HEK293 (cell line): ENCODE measurements around the gene RAI14.

Experiments
- AEBP2 ChIP-seq: fragments of 450-650 bp; formaldehyde crosslinking; IDR thresholded peaks from 2 replicates; pipeline ENCODE4 v1.5.1; 2016; ENCODE audit warnings: missing biosample characterization, missing genetic modification characterization, borderline replicate concordance
- BCL11A ChIP-seq: fragments of 450-650 bp; formaldehyde crosslinking; IDR thresholded peaks from 2 replicates; pipeline ENCODE4 v1.5.1; 2016; ENCODE audit warnings: low read depth, missing biosample characterization, missing genetic modification characterization
- BCL6B ChIP-seq: fragments of 450-650 bp; formaldehyde crosslinking; IDR thresholded peaks from 2 replicates; pipeline ENCODE4 v1.5.1; 2017; ENCODE audit warnings: missing biosample characterization, missing genetic modification characterization
- GFI1B ChIP-seq: fragments of 450-650 bp; formaldehyde crosslinking; IDR thresholded peaks from 2 replicates; pipeline ENCODE4 v1.5.1; 2016; ENCODE audit warnings: missing biosample characterization, missing genetic modification characterization
- GLIS2 ChIP-seq: fragments of 450-650 bp; formaldehyde crosslinking; IDR thresholded peaks from 2 replicates; pipeline ENCODE4 v1.5.1; 2016; ENCODE audit warnings: missing biosample characterization, missing genetic modification characterization
- IKZF3 ChIP-seq: fragments of 450-650 bp; IDR thresholded peaks from 2 replicates; pipeline ENCODE4 v1.5.0; 2018; ENCODE audit warnings: missing biosample characterization, mild to moderate bottlenecking, missing genetic modification characterization, moderate library complexity
- KLF16 ChIP-seq: fragments of 450-650 bp; formaldehyde crosslinking; IDR thresholded peaks from 2 replicates; pipeline ENCODE4 v1.5.1; 2017; ENCODE audit warnings: missing biosample characterization, missing genetic modification characterization
- MZF1 ChIP-seq: fragments of 450-650 bp; formaldehyde crosslinking; IDR thresholded peaks from 2 replicates; pipeline ENCODE4 v1.5.1; 2017; ENCODE audit warnings: missing biosample characterization, missing genetic modification characterization, borderline replicate concordance
- PRDM1 ChIP-seq: fragments of 450-650 bp; formaldehyde crosslinking; IDR thresholded peaks from 2 replicates; pipeline ENCODE4; 2016; ENCODE audit warnings: missing biosample characterization, missing genetic modification characterization
- TCF7L2 ChIP-seq: IDR thresholded peaks from 2 replicates; pipeline ENCODE4 v1.6.1; 2011; ENCODE audit warnings: low read depth, mild to moderate bottlenecking, inconsistent platforms, low read length, moderate library complexity, borderline replicate concordance
- YY1 ChIP-seq: fragments of 450-650 bp; formaldehyde crosslinking; IDR thresholded peaks from 2 replicates; pipeline ENCODE4 v1.5.1; 2018; ENCODE audit warnings: missing biosample characterization, missing genetic modification characterization
- ZBTB20 ChIP-seq: fragments of 450-650 bp; formaldehyde crosslinking; IDR thresholded peaks from 2 replicates; pipeline ENCODE4 v1.5.1; 2016; ENCODE audit warnings: missing biosample characterization, missing genetic modification characterization
- ZBTB8A ChIP-seq: fragments of 450-650 bp; formaldehyde crosslinking; IDR thresholded peaks from 2 replicates; pipeline ENCODE4 v1.5.1; 2016; ENCODE audit warnings: missing biosample characterization, missing genetic modification characterization
- ZNF112 ChIP-seq: fragments of 450-650 bp; formaldehyde crosslinking; IDR thresholded peaks from 2 replicates; pipeline ENCODE4 v1.5.0; 2017; ENCODE audit warnings: missing biosample characterization, missing genetic modification characterization
- ZNF132 ChIP-seq: fragments of 450-650 bp; formaldehyde crosslinking; IDR thresholded peaks from 2 replicates; pipeline ENCODE4 v1.5.1; 2017; ENCODE audit warnings: missing biosample characterization, missing genetic modification characterization, borderline replicate concordance
- ZNF146 ChIP-seq: fragments of 450-650 bp; formaldehyde crosslinking; IDR thresholded peaks from 2 replicates; pipeline ENCODE4 v1.5.1; 2016; ENCODE audit warnings: missing biosample characterization, missing genetic modification characterization
- ZNF174 ChIP-seq: fragments of 450-650 bp; formaldehyde crosslinking; IDR thresholded peaks from 2 replicates; pipeline ENCODE4 v1.5.0; 2017; ENCODE audit warnings: missing biosample characterization, mild to moderate bottlenecking, missing genetic modification characterization
- ZNF184 ChIP-seq: fragments of 450-650 bp; IDR thresholded peaks from 2 replicates; pipeline ENCODE4 v1.5.1; 2018; ENCODE audit warnings: missing biosample characterization, mild to moderate bottlenecking, missing genetic modification characterization
- ZNF239 ChIP-seq: fragments of 450-650 bp; formaldehyde crosslinking; IDR thresholded peaks from 2 replicates; pipeline ENCODE4 v1.5.1; 2016; ENCODE audit warnings: missing biosample characterization, missing genetic modification characterization
- ZNF248 ChIP-seq: fragments of 450-650 bp; formaldehyde crosslinking; IDR thresholded peaks from 2 replicates; pipeline ENCODE4 v1.5.1; 2017; ENCODE audit warnings: missing biosample characterization, missing genetic modification characterization
- ZNF274 ChIP-seq, 2 experiments: fragments of 200-500 bp in 1 of 2; fragments of 450-650 bp in 1 of 2; sonication (Bioruptor generic) in 1 of 2; formaldehyde crosslinking in 1 of 2; IDR thresholded peaks; 2 replicates each; pipeline versions ENCODE4 v1.5.1 to v1.6.1; 2014 to 2016; ENCODE audit warnings: borderline replicate concordance in 1 of 2, inconsistent platforms in 1 of 2, low read length in 1 of 2, missing biosample characterization in 1 of 2, missing genetic modification characterization in 1 of 2
- ZNF335 ChIP-seq: fragments of 450-650 bp; formaldehyde crosslinking; conservative IDR thresholded peaks from 2 replicates; pipeline ENCODE4 v1.5.1; 2016; ENCODE audit warnings: missing biosample characterization, missing genetic modification characterization
- ZNF394 ChIP-seq: fragments of 450-650 bp; formaldehyde crosslinking; IDR thresholded peaks from 2 replicates; pipeline ENCODE4 v1.5.1; 2016; ENCODE audit warnings: missing biosample characterization, missing genetic modification characterization, mild to moderate bottlenecking, moderate library complexity, borderline replicate concordance
- ZNF433 ChIP-seq: fragments of 450-650 bp; formaldehyde crosslinking; IDR thresholded peaks from 2 replicates; pipeline ENCODE4 v1.5.1; 2016; ENCODE audit warnings: missing biosample characterization, missing genetic modification characterization, low read depth
- ZNF48 ChIP-seq: fragments of 450-650 bp; formaldehyde crosslinking; IDR thresholded peaks from 2 replicates; pipeline ENCODE4 v1.5.1; 2016; ENCODE audit warnings: missing biosample characterization, missing genetic modification characterization
- ZNF621 ChIP-seq: fragments of 450-650 bp; formaldehyde crosslinking; IDR thresholded peaks from 2 replicates; pipeline ENCODE4 v1.5.1; 2017; ENCODE audit warnings: missing biosample characterization, missing genetic modification characterization
- ZNF658 ChIP-seq: fragments of 450-650 bp; formaldehyde crosslinking; IDR thresholded peaks from 2 replicates; pipeline ENCODE4; 2016; ENCODE audit warnings: missing biosample characterization, missing genetic modification characterization
- ZNF747 ChIP-seq: fragments of 450-650 bp; formaldehyde crosslinking; IDR thresholded peaks from 2 replicates; pipeline ENCODE4 v1.5.1; 2016; ENCODE audit warnings: missing biosample characterization, missing genetic modification characterization
- ZNF776 ChIP-seq: fragments of 450-650 bp; formaldehyde crosslinking; IDR thresholded peaks from 2 replicates; pipeline ENCODE4 v1.5.0; 2017; ENCODE audit warnings: missing biosample characterization, missing genetic modification characterization, borderline replicate concordance
- ZNF791 ChIP-seq: fragments of 450-650 bp; formaldehyde crosslinking; IDR thresholded peaks from 2 replicates; pipeline ENCODE4 v1.5.1; 2016; ENCODE audit warnings: missing biosample characterization, missing genetic modification characterization
- ZNF830 ChIP-seq: fragments of 450-650 bp; IDR thresholded peaks from 2 replicates; pipeline ENCODE4 v1.5.0; 2018; ENCODE audit warnings: missing biosample characterization, missing genetic modification characterization, low read depth, mild to moderate bottlenecking, moderate library complexity
- ZNF843 ChIP-seq: fragments of 450-650 bp; formaldehyde crosslinking; IDR thresholded peaks from 2 replicates; pipeline ENCODE4 v1.5.1; 2016; ENCODE audit warnings: missing biosample characterization, missing genetic modification characterization
- TF ChIP-seq, protein P1 (sequence below): fragments of 450-650 bp; formaldehyde crosslinking; IDR thresholded peaks from 2 replicates; pipeline ENCODE4 v1.5.1; 2016; ENCODE audit warnings: missing biosample characterization, missing genetic modification characterization
- TF ChIP-seq, protein P2 (sequence below): fragments of 450-650 bp; formaldehyde crosslinking; IDR thresholded peaks from 2 replicates; pipeline ENCODE4 v1.5.1; 2016; ENCODE audit warnings: missing biosample characterization, missing genetic modification characterization

The RAI14 gene

GRCh38 chr5:34656001-34656699 is at the start of gene RAI14 (continued):
- TF ChIP-seq ZNF830: no peak
- TF ChIP-seq ZNF433 (tag by site-specific recombination): no peak
- TF ChIP-seq ZNF658 (tag by site-specific recombination): no peak
- no peak; the same call in 1 of the 2 replicates for TF ChIP-seq KLF16 (tag by site-specific recombination)
- no peak for TF ChIP-seq ZNF248 (tag by site-specific recombination)
- TF ChIP-seq ZNF335: no peak
- TF ChIP-seq ZNF843 (tag by site-specific recombination): no peak; the same call in 1 of the 2 replicates
- TF ChIP-seq, protein P1, sequence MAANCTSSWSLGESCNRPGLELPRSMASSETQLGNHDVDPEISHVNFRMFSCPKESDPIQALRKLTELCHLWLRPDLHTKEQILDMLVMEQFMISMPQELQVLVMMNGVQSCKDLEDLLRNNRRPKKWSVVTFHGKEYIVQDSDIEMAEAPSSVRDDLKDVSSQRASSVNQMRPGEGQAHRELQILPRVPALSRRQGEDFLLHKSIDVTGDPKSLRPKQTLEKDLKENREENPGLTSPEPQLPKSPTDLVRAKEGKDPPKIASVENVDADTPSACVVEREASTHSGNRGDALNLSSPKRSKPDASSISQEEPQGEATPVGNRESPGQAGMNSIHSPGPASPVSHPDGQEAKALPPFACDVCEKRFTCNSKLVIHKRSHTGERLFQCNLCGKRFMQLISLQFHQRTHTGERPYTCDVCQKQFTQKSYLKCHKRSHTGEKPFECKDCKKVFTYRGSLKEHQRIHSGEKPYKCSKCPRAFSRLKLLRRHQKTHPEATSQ (tag by site-specific recombination): peak; percentile 22; the same call in 1 of the 2 replicates
- TF ChIP-seq PRDM1 (tag by site-specific recombination): no peak
- no peak for TF ChIP-seq ZNF394 (tag by site-specific recombination)
- no peak for TF ChIP-seq ZNF146 (tag by site-specific recombination)
- no peak for TF ChIP-seq ZNF132 (tag by site-specific recombination)
- TF ChIP-seq ZBTB20 (tag by site-specific recombination): peak; percentile 84
- TF ChIP-seq YY1 (tag by site-specific recombination): no peak; the same call in 1 of the 2 replicates
- no peak for TF ChIP-seq ZNF184 (tag by site-specific recombination)
- TF ChIP-seq, protein P2, sequence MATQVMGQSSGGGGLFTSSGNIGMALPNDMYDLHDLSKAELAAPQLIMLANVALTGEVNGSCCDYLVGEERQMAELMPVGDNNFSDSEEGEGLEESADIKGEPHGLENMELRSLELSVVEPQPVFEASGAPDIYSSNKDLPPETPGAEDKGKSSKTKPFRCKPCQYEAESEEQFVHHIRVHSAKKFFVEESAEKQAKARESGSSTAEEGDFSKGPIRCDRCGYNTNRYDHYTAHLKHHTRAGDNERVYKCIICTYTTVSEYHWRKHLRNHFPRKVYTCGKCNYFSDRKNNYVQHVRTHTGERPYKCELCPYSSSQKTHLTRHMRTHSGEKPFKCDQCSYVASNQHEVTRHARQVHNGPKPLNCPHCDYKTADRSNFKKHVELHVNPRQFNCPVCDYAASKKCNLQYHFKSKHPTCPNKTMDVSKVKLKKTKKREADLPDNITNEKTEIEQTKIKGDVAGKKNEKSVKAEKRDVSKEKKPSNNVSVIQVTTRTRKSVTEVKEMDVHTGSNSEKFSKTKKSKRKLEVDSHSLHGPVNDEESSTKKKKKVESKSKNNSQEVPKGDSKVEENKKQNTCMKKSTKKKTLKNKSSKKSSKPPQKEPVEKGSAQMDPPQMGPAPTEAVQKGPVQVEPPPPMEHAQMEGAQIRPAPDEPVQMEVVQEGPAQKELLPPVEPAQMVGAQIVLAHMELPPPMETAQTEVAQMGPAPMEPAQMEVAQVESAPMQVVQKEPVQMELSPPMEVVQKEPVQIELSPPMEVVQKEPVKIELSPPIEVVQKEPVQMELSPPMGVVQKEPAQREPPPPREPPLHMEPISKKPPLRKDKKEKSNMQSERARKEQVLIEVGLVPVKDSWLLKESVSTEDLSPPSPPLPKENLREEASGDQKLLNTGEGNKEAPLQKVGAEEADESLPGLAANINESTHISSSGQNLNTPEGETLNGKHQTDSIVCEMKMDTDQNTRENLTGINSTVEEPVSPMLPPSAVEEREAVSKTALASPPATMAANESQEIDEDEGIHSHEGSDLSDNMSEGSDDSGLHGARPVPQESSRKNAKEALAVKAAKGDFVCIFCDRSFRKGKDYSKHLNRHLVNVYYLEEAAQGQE (tag by site-specific recombination): no peak
- no peak for TF ChIP-seq ZNF791 (tag by site-specific recombination)
- no peak; the same call in 1 of the 2 replicates for TF ChIP-seq MZF1 (tag by site-specific recombination)
- no peak for TF ChIP-seq ZNF776 (tag by site-specific recombination)
- TF ChIP-seq ZNF174 (tag by site-specific recombination): 0 out of 2 replicates have a peak, but pooled peaks have one; percentile 52
- TF ChIP-seq ZNF239: no peak
- peak; percentile 99 for TF ChIP-seq IKZF3
- no peak for TF ChIP-seq ZNF621 (tag by site-specific recombination)
- peak; percentile 96 for TF ChIP-seq GLIS2 (tag by site-specific recombination)
- no peak for TF ChIP-seq GFI1B
- TF ChIP-seq ZBTB8A: peak; percentile 82
- TF ChIP-seq AEBP2 (tag by site-specific recombination): no peak
- TF ChIP-seq ZNF112 (tag by site-specific recombination): no peak
- TF ChIP-seq BCL6B (tag by site-specific recombination): no peak
- TF ChIP-seq ZNF48: no peak
- no peak for TF ChIP-seq TCF7L2
- TF ChIP-seq ZNF274 (IDR thresholded peaks at IDR 0.05; ENCODE audit: low read length): no peak
- no peak for TF ChIP-seq ZNF274 (tag by site-specific recombination; IDR thresholded peaks at IDR 0.05; ENCODE audit: borderline replicate concordance)
- no peak for TF ChIP-seq ZNF747 (tag by site-specific recombination)
- peak; percentile 83 for TF ChIP-seq BCL11A (tag by site-specific recombination)
